ENCODE data around the gene DSN1. TPM values are rescaled to one million over a fixed set of nuclear protein-coding genes. Genes with fewer than 3 reads are reported as not detected.

DSN1 gene
- total and polyA plus RNA-seq, 9 of the 15 experiments (the other 6 are each of a cell fraction or from before 2014, with no cell fraction given): 23.3 to 45.3 (median 31.1) TPM

- H3K36me3 ChIP-seq (ENCODE audit: control insufficient read depth, insufficient read depth, low read length): peaks cover 64% of the 10 kb centered on the region
- ATAC-seq (peak; percentile 73), DNase-seq (ENCODE audit: extremely low read depth in 1 of 4, low spot score in 3 of 4) (peak in 3 of 4 experiments; percentile 25 to 37 (median 32)), FAIRE-seq (peak; percentile 37)
- H3K27ac ChIP-seq (ENCODE audit: extremely low read depth, low read depth, low read length): no peak overlapping the region
- H3K9me1 ChIP-seq (ENCODE audit: control insufficient read depth, insufficient read depth, low read length): no peaks in the 10 kb centered on the region
- no peak overlapping the region for H3K4me3 ChIP-seq
- 88% methylated on average over 1 of the region's 3 CpGs for WGBS (ENCODE audit: insufficient coverage, low coverage, missing lambda C conversion rate)
- H4K20me1 ChIP-seq (replicated peaks; ENCODE audit: control insufficient read depth, insufficient read depth, low read length): no peaks in the 10 kb centered on the region
- no peak overlapping the region for H2AFZ ChIP-seq (ENCODE audit: low read depth, low read length)
- no TSS peak for BruUV-seq (replicated peaks)
- no peak overlapping the region for H3K4me2 ChIP-seq (ENCODE audit: insufficient read depth, low read length)
- H3K27me3 ChIP-seq (ENCODE audit: control insufficient read depth in 2 of 2, insufficient read depth in 2 of 2, low read length in 2 of 2): no peaks in the 10 kb centered on the region
- H3K9me3 ChIP-seq (replicated peaks; ENCODE audit: control insufficient read depth, insufficient read depth, low read depth, low read length): no peaks in the 10 kb centered on the region
- intact Hi-C loops (cut with micrococcal nuclease): no loop called here
- ChIA-PET POLR2A (interaction anchor here (1.5 kb wide), 1 partner anchor 19 kb away, joined by 3 read pairs; the partner anchor contains the start of gene DSN1), CTCF (ENCODE audit: low intra/inter-chr PET ratio) (interaction anchor here (0.7 to 1.1 kb wide), 2 partner anchors 89 to 90 kb away, joined by 3 to 4 read pairs; no protein-coding TSS in a partner anchor)
- no peak overlapping the region for H3K9ac ChIP-seq (ENCODE audit: insufficient read depth in 1 of 2, low read depth in 2 of 2, low read length in 2 of 2)
- peaks cover 0 to 8% of the 10 kb centered on the region in 2 experiments; a peak in 2 of 5 replicates for H3K4me1 ChIP-seq (replicated peaks in 1 of 2; ENCODE audit: control insufficient read depth in 2 of 2, insufficient read depth in 2 of 2, low read length in 2 of 2)
- H3K79me2 ChIP-seq (ENCODE audit: control insufficient read depth, insufficient read depth, low read length): no peaks in the 10 kb centered on the region
- in situ Hi-C loops (cut with MboI): no loop called here
- 0 out of 2 replicates have a peak, but pooled peaks have one; percentile 42 for TF ChIP-seq ZNF384 (IDR thresholded peaks at IDR 0.05; ENCODE audit: low read depth, low read length)
- no peak for TF ChIP-seq HSF4 (CRISPR knock-in tag; IDR thresholded peaks at IDR 0.05; ENCODE audit: borderline replicate concordance)
- TF ChIP-seq CTCF (IDR thresholded peaks at IDR 0.05 in 2 of 3, conservative IDR thresholded peaks at IDR 0.05 in 1 of 3; ENCODE audit: insufficient read depth in 2 of 3, low read depth in 1 of 3, low read length in 3 of 3): peak in 2 of 3 experiments; percentile 39 to 40; a peak in 3 of 6 replicates
- TF ChIP-seq XRCC5 (IDR thresholded peaks at IDR 0.05; ENCODE audit: low read depth, low read length): no peak
- no peak for TF ChIP-seq GMEB1 (CRISPR knock-in tag; IDR thresholded peaks at IDR 0.05)
- TF ChIP-seq MAZ (CRISPR knock-in tag; conservative IDR thresholded peaks at IDR 0.05 in 1 of 2, IDR thresholded peaks at IDR 0.05 in 1 of 2): no peak
- no peak for TF ChIP-seq ZNF280A (IDR thresholded peaks at IDR 0.05; ENCODE audit: low read depth, partially characterized antibody)
- TF ChIP-seq MEIS2 (IDR thresholded peaks at IDR 0.05; ENCODE audit: partially characterized antibody): no peak
- TF ChIP-seq BACH1 (tag; IDR thresholded peaks at IDR 0.05): no peak
- TF ChIP-seq OTX1 (CRISPR knock-in tag; IDR thresholded peaks at IDR 0.05): no peak
- TF ChIP-seq SUPT5H (IDR thresholded peaks at IDR 0.05): no peak
- TF ChIP-seq GTF3C2 (IDR thresholded peaks at IDR 0.05; ENCODE audit: borderline replicate concordance, extremely low read depth, insufficient read length): no peak
- no peak for TF ChIP-seq TEAD2 (tag; IDR thresholded peaks at IDR 0.05)
Measured at GRCh38 chr20:36792422-36792821, 18.9 kb upstream of the DSN1 start.

Measured in K562 (cell line).